ENCODE data around the gene TAS1R2. TPM values are rescaled to one million over a fixed set of nuclear protein-coding genes. Genes with fewer than 3 reads are reported as not detected.
"Not testable (repeated sequence)": the region's sequence is repeated elsewhere in the genome, so short reads cannot be mapped to it uniquely, and the experiment has no call there.

TAS1R2 gene
- total and polyA plus RNA-seq, 2 of the 4 experiments (the other 2 are of a cell fraction), result not detected

- H3K23ac ChIP-seq (ENCODE audit: low read depth, low read length); H3K79me1 ChIP-seq (ENCODE audit: low read depth in 1 of 2, low read length in 2 of 2); H3K36me3 ChIP-seq (ENCODE audit: control insufficient read depth, insufficient read depth, low read length); POLR2A ChIA-PET (ENCODE audit: unreplicated experiment); H4K91ac ChIP-seq (ENCODE audit: insufficient read depth, low read depth, low read length); H3K9me3 ChIP-seq (ENCODE audit: control insufficient read depth, insufficient read depth, low read length); H3K27me3 ChIP-seq (ENCODE audit: control insufficient read depth, insufficient read depth, low read length); H3K14ac ChIP-seq (replicated peaks; ENCODE audit: low read depth, low read length); H3K27ac ChIP-seq (ENCODE audit: insufficient read depth, low read length); H3K4me2 ChIP-seq (ENCODE audit: low read depth, low read length); H4K8ac ChIP-seq (ENCODE audit: low read depth in 2 of 2, low read length in 2 of 2); H2AK5ac ChIP-seq (ENCODE audit: low read depth, low read length); ATAC-seq (ENCODE audit: low read depth); DNase-seq; H3K56ac ChIP-seq (ENCODE audit: extremely low read depth, insufficient read depth, low read length); intact Hi-C loops (cut with micrococcal nuclease); H3K4me3 ChIP-seq (ENCODE audit: insufficient read depth, low read depth, low read length); H3K4ac ChIP-seq (ENCODE audit: low read depth, low read length); H2BK15ac ChIP-seq (ENCODE audit: low read depth, low read length); H4K20me1 ChIP-seq (ENCODE audit: insufficient read depth, low read length); H3K18ac ChIP-seq (ENCODE audit: low read depth, low read length); H3K9me1 ChIP-seq (ENCODE audit: insufficient read depth, low read length); BruUV-seq (replicated peaks); H3K4me1 ChIP-seq (ENCODE audit: control insufficient read depth, insufficient read depth, low read length); H2AK9ac ChIP-seq (replicated peaks; ENCODE audit: low read depth, low read length, poor library complexity); H2BK5ac ChIP-seq (ENCODE audit: low read depth, low read length, poor library complexity, severe bottlenecking); H3K9ac ChIP-seq (ENCODE audit: low read depth, low read length); H2AFZ ChIP-seq (replicated peaks; ENCODE audit: low read length, poor library complexity); H2BK120ac ChIP-seq (ENCODE audit: low read depth, low read length); H4K5ac ChIP-seq (ENCODE audit: low read depth, low read length); dilution Hi-C loops (cut with HindIII; ENCODE audit: low sequenced_read_pairs, unreplicated experiment); in situ Hi-C loops (cut with MboI; ENCODE audit: low sequenced_read_pairs); H2BK20ac ChIP-seq (ENCODE audit: low read depth, low read length); CTCF ChIA-PET: not testable (repeated sequence)
- no CpG with 5 or more reads among the region's 2 CpGs for WGBS, 2 experiments (ENCODE audit: extremely low coverage in 2 of 2, insufficient read length in 1 of 2)
Observed at GRCh38 chr1:18847723-18848122, 11.7 kb downstream of the TAS1R2 start.
